Breast epithelium (tissue), 3 donors: ENCODE measurements around the gene ADIPOQ.

Experiments
- POLR2A ChIP-seq: fragments of 450-650 bp; IDR thresholded peaks from one replicate; pipeline ENCODE4 v1.6.1; 2016; ENCODE audit warnings: antibody characterized with exemption, mild to moderate bottlenecking, moderate library complexity
- POLR2AphosphoS5 ChIP-seq, 3 donors: sonication (generic); formaldehyde crosslinking; IDR thresholded peaks; one replicate each; pipeline ENCODE4 v1.6.1; 2017; ENCODE audit warnings: antibody characterized with exemption in 3 of 3
- TF ChIP-seq, protein P1 (sequence below), 3 donors: fragments of 450-650 bp; IDR thresholded peaks; one replicate each; pipeline ENCODE4 v1.5.1; 2016 to 2017; ENCODE audit warnings: antibody characterized with exemption in 3 of 3, mild to moderate bottlenecking in 3 of 3, moderate library complexity in 3 of 3

DNA sequence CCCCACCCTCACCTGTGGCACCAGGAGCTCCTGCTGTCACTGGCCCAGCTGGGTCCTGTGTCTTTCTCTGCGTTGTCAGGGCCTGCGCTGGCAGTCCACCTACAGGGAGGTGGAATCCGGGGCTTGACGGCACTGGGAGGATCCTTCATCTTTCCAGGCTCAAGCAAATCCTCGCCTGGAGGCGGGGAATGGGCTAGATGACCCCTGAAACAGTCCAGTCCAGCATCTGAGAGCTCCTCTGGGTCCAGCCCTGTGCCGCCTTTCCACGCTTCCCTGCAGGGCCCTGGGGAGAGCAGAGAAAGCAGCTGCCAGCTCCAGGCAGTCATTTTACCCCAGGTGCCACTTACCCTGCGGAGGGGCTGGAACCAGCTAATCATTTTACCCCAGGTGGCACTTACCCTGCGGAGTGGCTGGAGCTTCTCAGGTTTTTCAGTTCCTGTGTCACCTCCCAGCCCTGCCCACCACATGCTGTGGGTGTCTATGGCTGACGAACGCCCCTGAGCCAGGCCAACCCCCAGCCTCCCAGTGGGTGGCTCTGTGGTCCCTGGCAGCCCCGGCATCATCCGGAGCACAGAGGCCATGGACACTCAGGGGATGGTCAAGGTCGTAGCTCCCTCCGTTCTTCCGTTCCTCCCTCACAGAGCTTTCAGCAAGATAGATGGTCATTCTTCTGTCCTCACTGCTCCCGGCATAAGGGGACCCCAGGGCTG lies 17.9 kb upstream of the ADIPOQ start:
- TF ChIP-seq, protein P1, sequence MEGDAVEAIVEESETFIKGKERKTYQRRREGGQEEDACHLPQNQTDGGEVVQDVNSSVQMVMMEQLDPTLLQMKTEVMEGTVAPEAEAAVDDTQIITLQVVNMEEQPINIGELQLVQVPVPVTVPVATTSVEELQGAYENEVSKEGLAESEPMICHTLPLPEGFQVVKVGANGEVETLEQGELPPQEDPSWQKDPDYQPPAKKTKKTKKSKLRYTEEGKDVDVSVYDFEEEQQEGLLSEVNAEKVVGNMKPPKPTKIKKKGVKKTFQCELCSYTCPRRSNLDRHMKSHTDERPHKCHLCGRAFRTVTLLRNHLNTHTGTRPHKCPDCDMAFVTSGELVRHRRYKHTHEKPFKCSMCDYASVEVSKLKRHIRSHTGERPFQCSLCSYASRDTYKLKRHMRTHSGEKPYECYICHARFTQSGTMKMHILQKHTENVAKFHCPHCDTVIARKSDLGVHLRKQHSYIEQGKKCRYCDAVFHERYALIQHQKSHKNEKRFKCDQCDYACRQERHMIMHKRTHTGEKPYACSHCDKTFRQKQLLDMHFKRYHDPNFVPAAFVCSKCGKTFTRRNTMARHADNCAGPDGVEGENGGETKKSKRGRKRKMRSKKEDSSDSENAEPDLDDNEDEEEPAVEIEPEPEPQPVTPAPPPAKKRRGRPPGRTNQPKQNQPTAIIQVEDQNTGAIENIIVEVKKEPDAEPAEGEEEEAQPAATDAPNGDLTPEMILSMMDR (IDR thresholded peaks at IDR 0.05): no peak
- TF ChIP-seq POLR2AphosphoS5 (IDR thresholded peaks at IDR 0.05) (no peak), POLR2A (no peak)
